ENCODE measurements around the gene PIK3IP1. TPM values are rescaled to one million over a fixed set of nuclear protein-coding genes. Genes with fewer than 3 reads are reported as not detected.
"Not testable (repeated sequence)": the region's sequence is repeated elsewhere in the genome, so short reads cannot be mapped to it uniquely, and the experiment has no call there.

PIK3IP1 gene
- total RNA-seq, 1 donor from 2014 or later = 16.4 TPM

- peaks cover 12 to 20% of the 10 kb centered on the region in 2 donors for H3K4me1 ChIP-seq
- no peak for DNase-seq (ENCODE audit: low spot score in 2 of 2)
Measured at GRCh38 chr22:31246687-31247086, 45.6 kb downstream of the PIK3IP1 start.

GRCh38 chr22:31245998-31246397, 46.3 kb downstream of the PIK3IP1 start:
- DNase-seq (ENCODE audit: low spot score in 2 of 2); H3K4me3 ChIP-seq; H3K36me3 ChIP-seq; intact Hi-C loops (cut with DNase I); H3K9me3 ChIP-seq; H3K27me3 ChIP-seq; H3K27ac ChIP-seq: not testable (repeated sequence)
- H3K4me1 ChIP-seq = peaks cover 12 to 20% of the 10 kb centered on the region in 2 donors

More at GRCh38 chr22:31246687-31247086, 45.6 kb downstream of the PIK3IP1 start:
- no peak overlapping the region for H3K4me3 ChIP-seq
- H3K27me3 ChIP-seq = no peaks in the 10 kb centered on the region
- no peak for TF ChIP-seq CTCF (IDR thresholded peaks at IDR 0.05)
- H3K9me3 ChIP-seq = no peaks in the 10 kb centered on the region
- H3K27ac ChIP-seq = no peak overlapping the region
- intact Hi-C loops (cut with DNase I) = no loop called here
- H3K36me3 ChIP-seq = no peaks in the 10 kb centered on the region

GRCh38 chr22:31244943-31245451, 47.3 kb downstream of the PIK3IP1 start:
- no peak for DNase-seq (ENCODE audit: low spot score in 2 of 2)
- Histone ChIP-seq H3K9me3 (no peaks in the 10 kb centered on the region), H3K36me3 (no peaks in the 10 kb centered on the region), H3K27ac (peak overlapping the region; percentile 83 to 87), H3K4me3 (no peak overlapping the region), H3K4me1 (peaks cover 12 to 22% of the 10 kb centered on the region in 2 donors), H3K27me3 (no peaks in the 10 kb centered on the region)
- intact Hi-C loops (cut with DNase I) = no loop called here
- TF ChIP-seq CTCF (IDR thresholded peaks at IDR 0.05) = no peak

GRCh38 chr22:31244046-31244942, 48.0 kb downstream of the PIK3IP1 start:
- no peaks in the 10 kb centered on the region for H3K27me3 ChIP-seq
- intact Hi-C loops (cut with DNase I) = no loop called here
- DNase-seq (ENCODE audit: low spot score in 2 of 2) = peak; percentile 24 to 77
- no peak overlapping the region for H3K4me3 ChIP-seq
- H3K27ac ChIP-seq = peak overlapping the region; percentile 83 to 87
- H3K9me3 ChIP-seq = no peaks in the 10 kb centered on the region
- no peaks in the 10 kb centered on the region for H3K36me3 ChIP-seq
- H3K4me1 ChIP-seq = peaks cover 12 to 23% of the 10 kb centered on the region in 2 donors
- TF ChIP-seq CTCF (IDR thresholded peaks at IDR 0.05) = no peak

- peaks cover 8 to 18% of the 10 kb centered on the region in 2 donors for H3K4me1 ChIP-seq
Measured at GRCh38 chr22:31243339-31244045, 48.8 kb downstream of the PIK3IP1 start.

More at GRCh38 chr22:31243339-31244045, 48.8 kb downstream of the PIK3IP1 start:
- no peak for TF ChIP-seq CTCF (IDR thresholded peaks at IDR 0.05)
- no peak overlapping the region for H3K4me3 ChIP-seq
- H3K36me3 ChIP-seq = no peaks in the 10 kb centered on the region
- intact Hi-C loops (cut with DNase I) = no loop called here
- no peaks in the 10 kb centered on the region for H3K27me3 ChIP-seq
- no peak for DNase-seq (ENCODE audit: low spot score in 2 of 2)
- H3K27ac ChIP-seq = peak overlapping the region; percentile 83 to 87
- no peaks in the 10 kb centered on the region for H3K9me3 ChIP-seq
